ENCODE measurements around the gene FN1.
"Not testable (repeated sequence)": the region's sequence is repeated elsewhere in the genome, so short reads cannot be mapped to it uniquely, and the experiment has no call there.

Gene FN1

GRCh38 chr2:215422676-215423075 is 13.2 kb downstream of the FN1 start:
- no peak for DNase-seq

- no peak for DNase-seq
Measured at GRCh38 chr2:215421859-215422461, 13.9 kb downstream of the FN1 start.

- DNase-seq = no peak
Measured at GRCh38 chr2:215420471-215420935, 15.4 kb downstream of the FN1 start.

GRCh38 chr2:215419769-215420470 is 15.9 kb downstream of the FN1 start:
- no peak for DNase-seq

GRCh38 chr2:215419113-215419512 is 16.8 kb downstream of the FN1 start:
- DNase-seq = no peak

- DNase-seq = no peak
Measured at GRCh38 chr2:215418064-215418963, 17.6 kb downstream of the FN1 start.

DNA sequence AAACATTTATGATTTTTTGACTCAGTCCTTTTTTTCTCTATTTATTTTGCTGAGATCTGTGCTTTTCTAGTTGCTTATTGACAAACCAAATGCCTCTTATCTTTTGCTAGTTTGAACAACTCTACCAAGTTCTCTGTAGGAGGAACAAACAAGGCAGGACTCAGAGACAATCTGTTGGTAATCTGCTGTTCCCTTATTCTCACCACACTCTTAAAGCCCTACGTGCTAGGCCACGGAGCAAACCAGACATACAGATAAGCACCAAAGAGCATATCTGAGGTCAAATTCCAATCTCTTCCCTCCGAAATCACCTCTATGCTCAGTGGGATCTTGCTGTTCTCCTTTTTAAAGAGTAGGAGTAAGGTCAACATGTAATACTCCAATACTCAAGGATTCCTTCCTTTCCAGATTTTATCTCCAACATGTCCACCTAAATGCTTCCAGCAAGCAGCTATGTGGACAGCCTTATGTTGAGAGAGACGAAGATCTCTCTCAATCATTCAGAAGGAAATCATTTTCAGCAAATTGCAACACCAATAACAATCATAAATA is 18.4 kb downstream of the FN1 start:
- DNase-seq = no peak

- DNase-seq = no peak
Measured at GRCh38 chr2:215416656-215417055, 19.2 kb downstream of the FN1 start.

DNA sequence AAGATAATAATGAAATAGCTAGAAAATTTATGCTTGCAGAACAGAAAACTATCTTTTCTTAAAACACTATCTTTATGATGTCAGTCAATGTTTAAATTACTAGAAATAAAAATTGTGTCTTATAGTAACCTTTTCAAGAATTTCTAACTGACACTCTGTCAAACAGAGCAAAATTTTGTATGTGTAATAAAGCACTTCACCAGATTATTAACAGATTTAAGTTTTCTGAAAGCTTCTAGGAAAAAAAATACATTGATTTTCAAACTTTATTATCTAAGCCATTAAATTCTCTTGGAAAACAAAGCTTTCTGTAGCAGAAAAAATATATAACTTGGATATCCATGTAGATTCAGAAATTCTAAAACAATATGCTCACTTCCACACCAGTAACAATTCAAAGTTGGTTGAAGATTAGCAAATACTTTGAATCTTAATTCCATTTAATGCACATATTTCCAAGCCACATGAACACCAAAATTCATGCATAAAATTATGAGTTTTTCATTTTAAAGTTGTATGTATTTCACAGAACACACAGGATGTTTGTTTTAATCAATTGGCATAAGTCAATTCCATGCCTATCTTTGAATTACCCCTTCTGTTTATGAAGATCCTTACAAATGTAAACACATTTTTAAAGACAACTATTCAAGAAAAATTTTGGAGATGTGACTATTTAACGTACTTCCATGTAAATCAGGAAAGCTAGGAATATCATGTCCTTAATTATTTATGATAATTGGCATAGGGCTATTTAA is 19.9 kb downstream of the FN1 start:
- no peak for DNase-seq

GRCh38 chr2:215415218-215415617 is 20.6 kb downstream of the FN1 start:
- DNase-seq = no peak

DNA sequence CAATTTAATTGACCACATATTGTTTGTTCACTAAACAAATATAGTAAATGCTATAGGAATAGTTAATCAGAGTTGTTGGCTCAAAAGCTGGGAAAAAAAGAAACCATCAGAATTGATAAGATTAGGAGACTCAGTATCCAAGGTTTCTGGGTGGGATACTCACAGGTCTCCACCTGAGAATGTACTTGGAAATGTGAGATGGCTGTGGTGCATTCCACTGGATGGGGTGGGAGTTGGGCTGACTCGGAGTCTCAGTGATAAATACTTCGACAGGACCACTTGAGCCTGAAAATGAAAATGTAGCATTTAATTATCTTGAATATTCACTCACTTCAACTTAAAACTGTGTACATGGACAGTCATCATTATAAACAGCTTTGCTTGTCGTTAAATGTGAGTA is 21.2 kb downstream of the FN1 start:
- DNase-seq = no peak

DNA sequence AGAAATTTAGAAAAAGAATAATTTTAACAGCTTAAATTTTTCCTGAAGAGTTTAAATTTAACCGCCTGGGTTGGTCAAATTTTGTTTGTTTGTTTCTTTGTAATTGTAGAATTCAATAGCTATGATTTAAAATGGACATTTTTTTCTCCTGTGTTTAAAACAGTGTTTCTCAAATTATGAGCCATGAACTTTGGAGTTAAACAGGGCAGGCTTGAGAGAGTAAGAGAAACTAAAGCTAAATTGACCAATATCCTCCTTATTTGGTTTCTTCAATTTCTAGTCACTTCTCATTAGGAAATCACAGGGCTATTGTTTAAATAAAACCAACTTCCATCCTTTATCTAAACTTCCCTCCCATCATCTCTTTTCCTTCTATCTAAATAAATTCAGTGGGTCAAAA is 21.9 kb downstream of the FN1 start:
- no peak for DNase-seq

- no peak for DNase-seq
Measured at GRCh38 chr2:215413484-215413777, 22.4 kb downstream of the FN1 start.

GRCh38 chr2:215411941-215412743 is 23.7 kb downstream of the FN1 start:
- no peak for DNase-seq

GRCh38 chr2:215410932-215411285 is 25.0 kb downstream of the FN1 start:
- no peak for DNase-seq

DNA sequence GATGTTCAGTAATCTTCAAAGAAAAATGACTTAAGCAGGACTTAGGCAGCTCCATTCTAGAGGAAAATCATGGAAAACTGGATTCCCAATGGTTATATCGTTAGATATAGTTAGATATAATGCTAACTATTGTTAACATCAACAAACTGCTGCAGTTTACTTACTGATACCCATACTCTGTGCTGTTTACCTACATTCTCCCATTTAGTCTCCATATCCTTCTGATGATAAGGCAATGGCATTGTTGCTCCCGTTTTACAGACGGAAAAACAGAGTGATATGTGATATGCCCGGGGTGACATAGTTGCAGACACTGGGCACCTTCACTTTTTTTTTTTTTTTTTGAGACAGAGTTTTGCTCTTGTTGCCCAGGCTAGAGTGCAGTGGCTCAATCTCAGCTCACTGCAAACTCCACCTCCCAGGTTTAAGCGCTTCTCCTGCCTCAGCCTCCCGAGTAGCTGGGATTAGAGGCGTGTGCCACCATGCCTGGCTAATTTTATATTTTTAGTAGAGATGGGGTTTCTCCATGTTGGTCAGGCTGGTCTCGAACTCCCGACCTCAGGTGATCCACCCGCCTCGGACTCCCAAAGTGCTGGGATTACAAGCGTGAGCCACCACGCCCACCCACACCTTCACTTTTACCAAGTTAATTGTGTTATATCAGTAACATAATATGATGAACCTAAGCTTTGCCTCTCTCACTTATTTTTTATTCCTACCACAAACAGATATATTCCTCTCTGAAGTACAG is 25.5 kb downstream of the FN1 start:
- not testable (repeated sequence) for DNase-seq

GRCh38 chr2:215409331-215410127 is 26.3 kb downstream of the FN1 start:
- DNase-seq = no peak

GRCh38 chr2:215408441-215408840 is 27.4 kb downstream of the FN1 start:
- not testable (repeated sequence) for DNase-seq

DNA sequence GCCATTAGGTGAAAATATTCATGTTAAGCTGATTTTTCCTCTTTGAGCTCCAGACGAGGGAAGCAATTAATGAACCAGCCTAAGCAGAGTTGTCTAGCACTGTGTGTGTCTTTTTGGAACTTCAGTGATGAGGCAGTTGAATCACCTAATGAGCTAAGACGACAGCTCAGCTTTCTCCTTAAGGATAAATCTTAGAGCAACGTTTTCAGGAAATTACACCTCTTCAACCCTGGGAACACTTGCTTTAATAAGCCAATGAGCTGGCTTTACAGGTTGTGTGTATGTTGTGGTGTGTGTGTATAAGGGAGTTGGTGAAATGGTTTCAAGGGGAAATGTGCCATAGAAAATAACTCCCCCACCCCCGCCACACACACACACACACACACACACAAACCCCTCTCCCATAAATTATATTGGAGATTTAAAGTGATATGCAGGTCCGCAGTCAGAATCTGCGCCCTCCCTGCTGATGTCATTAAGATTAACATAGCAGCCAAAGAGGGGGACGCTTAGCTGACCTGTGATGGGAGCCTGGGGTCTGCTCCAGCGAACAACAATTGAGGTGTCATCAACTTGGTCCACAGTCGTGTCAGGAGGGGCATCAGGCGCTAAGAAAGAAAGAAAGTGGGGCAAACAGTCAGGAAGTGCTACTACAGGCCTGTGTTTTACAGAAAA is 28.1 kb downstream of the FN1 start:
- DNase-seq = no peak

GRCh38 chr2:215407061-215407460 is 28.8 kb downstream of the FN1 start:
- no peak for DNase-seq
